GM15510 (cell line): ENCODE results near the gene BTG2.

Experiments used
- POLR2A ChIP-seq: IDR thresholded peaks from 3 replicates; pipeline ENCODE4 v1.6.1; 2011; ENCODE audit warnings: borderline replicate concordance; ENCODE audit not compliant: insufficient read length; ENCODE audit errors: extremely low read depth

BTG2 gene

GRCh38 chr1:203320591-203321272, 15.4 kb downstream of the BTG2 start:
- peak; percentile 26 for TF ChIP-seq POLR2A

- no peak for TF ChIP-seq POLR2A
Measured at GRCh38 chr1:203321273-203322052, 16.1 kb downstream of the BTG2 start.

- no peak for TF ChIP-seq POLR2A
Measured at GRCh38 chr1:203322500-203323179, 17.3 kb downstream of the BTG2 start.

GRCh38 chr1:203323587-203323986, 18.3 kb downstream of the BTG2 start:
- TF ChIP-seq POLR2A = no peak

GRCh38 chr1:203324105-203325025, 19.0 kb downstream of the BTG2 start:
- TF ChIP-seq POLR2A = no peak

- TF ChIP-seq POLR2A = peak; percentile 73
Measured at GRCh38 chr1:203325026-203325417, 19.7 kb downstream of the BTG2 start.

- TF ChIP-seq POLR2A = no peak
Measured at GRCh38 chr1:203325418-203326091, 20.2 kb downstream of the BTG2 start.

GRCh38 chr1:203326830-203327683, 21.7 kb downstream of the BTG2 start:
- TF ChIP-seq POLR2A = peak; percentile 63

GRCh38 chr1:203327684-203328457, 22.6 kb downstream of the BTG2 start:
- TF ChIP-seq POLR2A = no peak

GRCh38 chr1:203328714-203329122, 23.4 kb downstream of the BTG2 start:
- no peak for TF ChIP-seq POLR2A

GRCh38 chr1:203331224-203331623, 25.9 kb downstream of the BTG2 start:
- TF ChIP-seq POLR2A = no peak

- no peak for TF ChIP-seq POLR2A
Measured at GRCh38 chr1:203335503-203335902, 30.2 kb downstream of the BTG2 start.
